ENCODE results near the gene ORM1. TPM values are rescaled to one million over a fixed set of nuclear protein-coding genes. Genes with fewer than 3 reads are reported as not detected.

Gene ORM1
- total RNA-seq, 1 donor from 2014 or later: not detected

DNA sequence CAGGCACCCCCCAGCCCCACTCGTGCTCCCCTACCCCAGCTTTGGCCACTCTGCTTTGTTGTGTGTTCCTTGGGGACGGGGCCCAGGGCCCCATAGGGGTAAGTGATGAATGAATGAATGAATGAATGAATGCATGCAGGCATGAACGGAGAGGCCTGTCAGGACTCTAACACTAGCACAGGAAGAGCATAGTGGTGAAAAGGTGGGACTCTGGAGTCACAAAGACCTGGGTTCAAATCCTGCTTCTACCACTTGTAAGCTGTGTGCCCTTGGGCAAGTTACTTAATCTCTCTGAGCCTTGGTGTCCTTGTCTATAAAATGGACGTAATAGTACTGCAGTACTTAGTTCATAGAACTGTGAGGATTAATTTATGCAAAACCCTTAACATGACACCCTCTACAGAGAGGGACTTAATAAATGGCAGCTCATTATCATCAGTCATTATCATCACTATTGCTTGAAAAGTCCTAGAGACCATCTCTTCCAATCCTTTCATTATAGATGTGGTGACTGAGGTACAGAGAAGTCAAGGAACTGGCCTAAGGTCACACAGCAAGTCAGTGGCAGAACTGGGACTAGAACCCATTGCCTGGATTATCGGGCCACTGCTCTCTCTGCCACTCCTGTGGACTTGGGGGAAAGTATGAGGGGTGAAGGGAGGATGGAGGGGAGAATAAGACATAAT, 20.0 kb downstream of the ORM1 start:
- no peak overlapping the region for H3K27ac ChIP-seq (replicated peaks)
- no peak overlapping the region for H3K4me3 ChIP-seq
- intact Hi-C loops (cut with micrococcal nuclease): no loop called here
- no peaks in the 10 kb centered on the region for H3K27me3 ChIP-seq (ENCODE audit: low read depth)
- no peaks in the 10 kb centered on the region for H3K9me3 ChIP-seq (replicated peaks)
- DNase-seq: no peak
- no peaks in the 10 kb centered on the region for H3K4me1 ChIP-seq
- H3K36me3 ChIP-seq: peaks cover 89% of the 10 kb centered on the region
- TF ChIP-seq, protein P1, sequence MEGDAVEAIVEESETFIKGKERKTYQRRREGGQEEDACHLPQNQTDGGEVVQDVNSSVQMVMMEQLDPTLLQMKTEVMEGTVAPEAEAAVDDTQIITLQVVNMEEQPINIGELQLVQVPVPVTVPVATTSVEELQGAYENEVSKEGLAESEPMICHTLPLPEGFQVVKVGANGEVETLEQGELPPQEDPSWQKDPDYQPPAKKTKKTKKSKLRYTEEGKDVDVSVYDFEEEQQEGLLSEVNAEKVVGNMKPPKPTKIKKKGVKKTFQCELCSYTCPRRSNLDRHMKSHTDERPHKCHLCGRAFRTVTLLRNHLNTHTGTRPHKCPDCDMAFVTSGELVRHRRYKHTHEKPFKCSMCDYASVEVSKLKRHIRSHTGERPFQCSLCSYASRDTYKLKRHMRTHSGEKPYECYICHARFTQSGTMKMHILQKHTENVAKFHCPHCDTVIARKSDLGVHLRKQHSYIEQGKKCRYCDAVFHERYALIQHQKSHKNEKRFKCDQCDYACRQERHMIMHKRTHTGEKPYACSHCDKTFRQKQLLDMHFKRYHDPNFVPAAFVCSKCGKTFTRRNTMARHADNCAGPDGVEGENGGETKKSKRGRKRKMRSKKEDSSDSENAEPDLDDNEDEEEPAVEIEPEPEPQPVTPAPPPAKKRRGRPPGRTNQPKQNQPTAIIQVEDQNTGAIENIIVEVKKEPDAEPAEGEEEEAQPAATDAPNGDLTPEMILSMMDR (IDR thresholded peaks at IDR 0.05; ENCODE audit: borderline replicate concordance): no peak

DNA sequence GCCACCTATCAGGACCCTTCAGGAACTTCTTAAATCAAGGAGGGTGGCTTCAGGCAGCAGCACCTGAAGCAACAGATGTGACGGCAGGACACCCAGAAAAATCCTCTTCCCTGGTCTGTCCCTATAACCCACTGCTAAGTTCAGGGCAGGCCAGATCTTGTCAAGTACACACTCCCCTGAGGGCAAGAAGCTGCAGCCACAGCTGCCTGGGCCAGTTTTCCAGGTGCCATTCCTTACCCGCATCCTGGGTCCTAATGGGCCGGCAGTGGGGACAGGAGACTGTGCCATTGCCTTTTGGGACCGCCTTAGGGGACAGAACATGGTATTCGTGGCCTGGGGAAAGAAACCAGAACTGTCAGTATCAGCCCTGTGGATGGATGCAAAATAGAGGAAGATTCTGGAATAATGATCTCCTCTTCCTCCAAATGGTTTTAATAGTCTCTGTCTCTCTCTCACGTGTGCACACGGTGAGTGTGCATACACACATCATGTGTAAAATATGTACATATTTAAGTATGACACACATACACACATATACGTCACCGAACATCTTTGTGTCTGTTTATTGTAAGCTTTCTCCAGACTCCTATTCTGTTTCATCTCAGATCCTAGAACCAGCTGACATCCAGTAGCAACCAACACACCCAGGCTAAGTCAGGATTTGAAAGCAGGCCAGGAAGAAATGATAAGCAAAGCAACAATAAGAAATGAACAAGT, 20.7 kb downstream of the ORM1 start:
- no peak for DNase-seq
- no peaks in the 10 kb centered on the region for H3K27me3 ChIP-seq (ENCODE audit: low read depth)
- no peaks in the 10 kb centered on the region for H3K9me3 ChIP-seq (replicated peaks)
- H3K4me1 ChIP-seq: peaks cover 2% of the 10 kb centered on the region
- intact Hi-C loops (cut with micrococcal nuclease): no loop called here
- peaks cover 89% of the 10 kb centered on the region for H3K36me3 ChIP-seq
- H3K27ac ChIP-seq (replicated peaks): no peak overlapping the region
- H3K4me3 ChIP-seq: no peak overlapping the region
- TF ChIP-seq, protein P1 (IDR thresholded peaks at IDR 0.05; ENCODE audit: borderline replicate concordance): no peak

DNA sequence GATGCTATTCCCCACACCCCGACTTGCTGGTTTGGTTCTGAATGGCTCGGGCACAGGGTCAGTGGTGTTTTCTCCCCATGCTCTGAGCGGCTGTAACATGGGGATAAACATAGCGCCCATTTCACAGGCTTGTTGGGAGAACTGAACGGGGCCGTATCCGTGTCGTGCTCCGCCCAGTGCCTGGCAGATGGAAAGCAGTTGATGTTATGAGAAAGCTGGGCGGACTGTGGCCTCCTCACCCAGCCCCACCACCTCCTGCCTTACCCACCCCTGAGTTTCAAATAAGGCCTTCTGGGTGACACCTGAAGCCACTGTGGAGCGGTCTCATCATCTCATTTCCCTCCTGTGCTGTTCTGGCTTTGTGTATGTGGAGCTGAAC, 21.3 kb downstream of the ORM1 start:
- Histone ChIP-seq H3K4me3 (no peak overlapping the region), H3K27ac (replicated peaks) (no peak overlapping the region), H3K27me3 (ENCODE audit: low read depth) (no peaks in the 10 kb centered on the region), H3K9me3 (replicated peaks) (no peaks in the 10 kb centered on the region), H3K36me3 (peaks cover 89% of the 10 kb centered on the region), H3K4me1 (peaks cover 7% of the 10 kb centered on the region)
- DNase-seq: no peak
- intact Hi-C loops (cut with micrococcal nuclease): no loop called here
- TF ChIP-seq, protein P1 (IDR thresholded peaks at IDR 0.05; ENCODE audit: borderline replicate concordance): no peak

DNA sequence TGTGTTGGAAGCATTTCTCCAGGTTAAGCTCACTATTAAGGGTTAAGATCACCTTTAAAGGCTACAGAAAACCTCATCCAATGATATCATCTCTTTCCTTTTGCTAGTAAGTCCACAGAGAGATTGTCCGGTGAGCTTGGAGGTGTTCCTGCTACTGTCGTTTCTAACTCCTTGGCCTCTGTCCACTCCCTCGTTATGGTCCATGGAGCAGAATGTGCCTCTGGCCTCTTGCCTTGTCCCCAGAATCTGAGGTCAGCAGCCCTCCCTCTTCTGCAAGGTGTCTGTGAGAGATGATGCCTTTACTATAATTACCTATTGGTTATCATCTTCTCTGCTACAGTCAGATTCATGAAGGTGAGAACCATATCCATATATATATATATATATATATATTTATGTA, 21.8 kb downstream of the ORM1 start:
- TF ChIP-seq, protein P1 (IDR thresholded peaks at IDR 0.05; ENCODE audit: borderline replicate concordance): no peak
- H3K4me1 ChIP-seq: peaks cover 10% of the 10 kb centered on the region
- intact Hi-C loops (cut with micrococcal nuclease): no loop called here

DNA sequence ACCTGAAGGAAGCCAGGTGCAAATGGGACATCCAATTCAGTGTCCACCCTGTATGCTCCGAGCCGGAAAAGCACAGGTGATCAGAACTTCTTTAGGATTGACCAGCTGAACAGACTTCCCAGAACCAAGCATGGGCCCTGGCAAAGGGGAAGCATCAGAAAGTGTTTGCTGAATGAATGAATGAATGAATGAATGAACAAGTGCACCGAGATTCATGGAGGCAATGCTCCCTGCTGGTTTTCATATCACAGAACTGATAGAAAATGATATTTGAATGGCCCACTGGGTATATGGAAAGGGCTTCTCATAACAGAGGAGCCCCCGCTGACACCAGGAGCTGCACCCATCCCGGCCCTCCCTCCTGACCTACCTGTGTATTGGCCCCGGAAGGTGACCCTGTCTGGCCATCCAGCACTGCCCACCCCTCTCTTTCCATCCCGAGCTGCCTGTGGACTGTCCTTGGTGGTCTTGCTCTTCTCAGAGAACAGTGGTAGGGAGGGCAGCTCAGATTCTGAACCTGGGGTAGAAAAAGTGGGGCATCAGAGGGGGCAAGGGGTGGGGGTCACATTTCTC, 22.7 kb downstream of the ORM1 start:
- DNase-seq: no peak
- peaks cover 92% of the 10 kb centered on the region for H3K36me3 ChIP-seq
- peaks cover 10% of the 10 kb centered on the region for H3K4me1 ChIP-seq
- TF ChIP-seq, protein P1 (IDR thresholded peaks at IDR 0.05; ENCODE audit: borderline replicate concordance): no peak
- intact Hi-C loops (cut with micrococcal nuclease): no loop called here
- no peak overlapping the region for H3K4me3 ChIP-seq
- H3K9me3 ChIP-seq (replicated peaks): no peaks in the 10 kb centered on the region
- no peak overlapping the region for H3K27ac ChIP-seq (replicated peaks)
- no peaks in the 10 kb centered on the region for H3K27me3 ChIP-seq (ENCODE audit: low read depth)

More for the DNA sequence above, 21.8 kb downstream of the ORM1 start:
- no peak for DNase-seq
- H3K27ac ChIP-seq (replicated peaks): no peak overlapping the region
- no peak overlapping the region for H3K4me3 ChIP-seq
- no peaks in the 10 kb centered on the region for H3K27me3 ChIP-seq (ENCODE audit: low read depth)
- H3K36me3 ChIP-seq: peaks cover 91% of the 10 kb centered on the region
- H3K9me3 ChIP-seq (replicated peaks): no peaks in the 10 kb centered on the region

Data from left ventricle myocardium inferior (tissue), 1 donor.